ENCODE results near the gene WDR49. TPM values are rescaled to one million over a fixed set of nuclear protein-coding genes. Genes with fewer than 3 reads are reported as not detected.

WDR49 gene
- total RNA-seq, 1 donor from 2014 or later, result not detected

GRCh38 chr3:167453815-167454214 lies 199.9 kb downstream of the WDR49 start:
- DNase-seq (ENCODE audit: low spot score), result no peak
- Histone ChIP-seq H3K9me3 (ENCODE audit: low read depth) (no peaks in the 10 kb centered on the region), H3K4me3 (no peak overlapping the region), H3K27ac (no peak overlapping the region), H3F3A (ENCODE audit: low read depth) (no peaks in the 10 kb centered on the region), H4K20me1 (ENCODE audit: low read depth) (no peaks in the 10 kb centered on the region), H3K4me2 (no peak overlapping the region), H3K36me3 (no peaks in the 10 kb centered on the region), H2AFZ (replicated peaks) (no peak overlapping the region), H3K9ac (no peak overlapping the region), H3K27me3 (no peaks in the 10 kb centered on the region), H3K4me1 (peaks cover 13% of the 10 kb centered on the region), H3K79me2 (ENCODE audit: low read depth) (no peaks in the 10 kb centered on the region)
- Mint-ChIP-seq H3K27me3 (ENCODE audit: insufficient read depth, low read depth) (peaks cover 2% of the 10 kb centered on the region), H3K36me3 (no peaks in the 10 kb centered on the region), H3K4me1 (peaks cover 2% of the 10 kb centered on the region), H3K27ac (no peak overlapping the region), H3K9me3 (no peaks in the 10 kb centered on the region), H3K4me3 (no peak overlapping the region)
- TF ChIP-seq EZH2phosphoT487 (IDR thresholded peaks at IDR 0.05), result no peak
- TF ChIP-seq, protein P1, sequence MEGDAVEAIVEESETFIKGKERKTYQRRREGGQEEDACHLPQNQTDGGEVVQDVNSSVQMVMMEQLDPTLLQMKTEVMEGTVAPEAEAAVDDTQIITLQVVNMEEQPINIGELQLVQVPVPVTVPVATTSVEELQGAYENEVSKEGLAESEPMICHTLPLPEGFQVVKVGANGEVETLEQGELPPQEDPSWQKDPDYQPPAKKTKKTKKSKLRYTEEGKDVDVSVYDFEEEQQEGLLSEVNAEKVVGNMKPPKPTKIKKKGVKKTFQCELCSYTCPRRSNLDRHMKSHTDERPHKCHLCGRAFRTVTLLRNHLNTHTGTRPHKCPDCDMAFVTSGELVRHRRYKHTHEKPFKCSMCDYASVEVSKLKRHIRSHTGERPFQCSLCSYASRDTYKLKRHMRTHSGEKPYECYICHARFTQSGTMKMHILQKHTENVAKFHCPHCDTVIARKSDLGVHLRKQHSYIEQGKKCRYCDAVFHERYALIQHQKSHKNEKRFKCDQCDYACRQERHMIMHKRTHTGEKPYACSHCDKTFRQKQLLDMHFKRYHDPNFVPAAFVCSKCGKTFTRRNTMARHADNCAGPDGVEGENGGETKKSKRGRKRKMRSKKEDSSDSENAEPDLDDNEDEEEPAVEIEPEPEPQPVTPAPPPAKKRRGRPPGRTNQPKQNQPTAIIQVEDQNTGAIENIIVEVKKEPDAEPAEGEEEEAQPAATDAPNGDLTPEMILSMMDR (IDR thresholded peaks at IDR 0.05), result no peak
- no peak for TF ChIP-seq EZH2 (IDR thresholded peaks at IDR 0.05)

- no peak overlapping the region for H3K27ac ChIP-seq
- H3K27me3 Mint-ChIP-seq (ENCODE audit: insufficient read depth, low read depth), result peaks cover 2% of the 10 kb centered on the region
- H3K4me1 Mint-ChIP-seq, result peaks cover 2% of the 10 kb centered on the region
Measured at GRCh38 chr3:167451282-167451681, 202.5 kb downstream of the WDR49 start.

GRCh38 chr3:167450675-167451074 lies 203.1 kb downstream of the WDR49 start:
- Histone ChIP-seq H3K4me2 (peak overlapping the region; percentile 32), H3K36me3 (no peaks in the 10 kb centered on the region), H3K9ac (no peak overlapping the region), H3K27me3 (no peaks in the 10 kb centered on the region), H3K27ac (no peak overlapping the region), H3K9me3 (ENCODE audit: low read depth) (no peaks in the 10 kb centered on the region), H2AFZ (replicated peaks) (no peak overlapping the region), H3K4me3 (no peak overlapping the region), H3F3A (ENCODE audit: low read depth) (no peaks in the 10 kb centered on the region), H3K79me2 (ENCODE audit: low read depth) (no peaks in the 10 kb centered on the region), H3K4me1 (peaks cover 13% of the 10 kb centered on the region), H4K20me1 (ENCODE audit: low read depth) (no peaks in the 10 kb centered on the region)
- H3K4me3 Mint-ChIP-seq, result no peak overlapping the region
- H3K4me1 Mint-ChIP-seq, result peaks cover 2% of the 10 kb centered on the region
- H3K27ac Mint-ChIP-seq, result no peak overlapping the region
- TF ChIP-seq, protein P1 (IDR thresholded peaks at IDR 0.05), result no peak
- TF ChIP-seq EZH2 (IDR thresholded peaks at IDR 0.05) (no peak), EZH2phosphoT487 (IDR thresholded peaks at IDR 0.05) (peak; percentile 74)
- peak; percentile 68 for DNase-seq (ENCODE audit: low spot score)
- no peaks in the 10 kb centered on the region for H3K9me3 Mint-ChIP-seq
- no peaks in the 10 kb centered on the region for H3K36me3 Mint-ChIP-seq
- H3K27me3 Mint-ChIP-seq (ENCODE audit: insufficient read depth, low read depth), result peaks cover 2% of the 10 kb centered on the region

More at GRCh38 chr3:167451282-167451681, 202.5 kb downstream of the WDR49 start:
- Histone ChIP-seq H3K4me1 (peaks cover 13% of the 10 kb centered on the region), H3K79me2 (ENCODE audit: low read depth) (no peaks in the 10 kb centered on the region), H3K4me2 (no peak overlapping the region), H3K36me3 (no peaks in the 10 kb centered on the region), H3K27me3 (no peaks in the 10 kb centered on the region), H4K20me1 (ENCODE audit: low read depth) (no peaks in the 10 kb centered on the region), H2AFZ (replicated peaks) (no peak overlapping the region), H3F3A (ENCODE audit: low read depth) (no peaks in the 10 kb centered on the region), H3K9ac (no peak overlapping the region), H3K4me3 (no peak overlapping the region), H3K9me3 (ENCODE audit: low read depth) (no peaks in the 10 kb centered on the region)
- no peaks in the 10 kb centered on the region for H3K36me3 Mint-ChIP-seq
- no peak overlapping the region for H3K27ac Mint-ChIP-seq
- TF ChIP-seq, protein P1 (IDR thresholded peaks at IDR 0.05), result peak; percentile 25
- no peak for TF ChIP-seq EZH2phosphoT487 (IDR thresholded peaks at IDR 0.05)
- no peak for DNase-seq (ENCODE audit: low spot score)
- H3K9me3 Mint-ChIP-seq, result no peaks in the 10 kb centered on the region
- no peak overlapping the region for H3K4me3 Mint-ChIP-seq
